H1 (cell line): ENCODE measurements around the gene SEMA7A. TPM values are rescaled to one million over a fixed set of nuclear protein-coding genes. Genes with fewer than 3 reads are reported as not detected.

ENCODE experiments used
- CTCF ChIA-PET: fragments of 300-600 bp; sonication (Branson Sonifier 250); formaldehyde crosslinking; loops from one replicate; lab custom pipeline; 2021; ENCODE audit not compliant: partially characterized antibody; lab: Charles Lee
- POLR2A ChIA-PET: fragments of 300-600 bp; sonication (Branson Sonifier 250); formaldehyde crosslinking; loops from one replicate; lab custom pipeline; 2021; ENCODE audit warnings: inconsistent platforms; ENCODE audit not compliant: partially characterized antibody; lab: Charles Lee
- DNase-seq, 2 experiments: peaks; one replicate each; pipeline versions ENCODE4 v3.0.0 to v3.0.0-alpha.2; 2010 to 2022; ENCODE audit warnings: low spot score in 2 of 2, low read depth in 1 of 2, mixed read lengths in 1 of 2
- FAIRE-seq: peaks from 2 replicates; lab custom pipeline; 2011; peaks lifted over from hg19 to GRCh38; lab: Jason Lieb, UNC
- H2AFZ ChIP-seq: 2 replicates; pipeline ENCODE4 v1.8.1; 2012; ENCODE audit warnings: low read length, inconsistent platforms
- H2AK5ac ChIP-seq: 2 replicates; pipeline ENCODE4 v1.6.1; 2013; ENCODE audit warnings: low read depth, low read length
- H2BK120ac ChIP-seq: replicated peaks from 2 replicates; pipeline ENCODE3; 2013; ENCODE audit warnings: low read depth, low read length, inconsistent platforms
- H2BK12ac ChIP-seq: 2 replicates; pipeline ENCODE4 v1.6.1; 2013; ENCODE audit warnings: low read depth, low read length
- H2BK15ac ChIP-seq: 2 replicates; pipeline ENCODE4 v1.6.1; 2013; ENCODE audit warnings: low read length
- H2BK20ac ChIP-seq: 2 replicates; pipeline ENCODE4 v1.6.1; 2013; ENCODE audit warnings: low read length
- H2BK5ac ChIP-seq: 2 replicates; pipeline ENCODE4 v1.6.1; 2013; ENCODE audit warnings: low read depth, low read length
- H3K14ac ChIP-seq: 2 replicates; pipeline ENCODE4 v1.6.1; 2013; ENCODE audit warnings: inconsistent platforms; ENCODE audit not compliant: insufficient read length
- H3K18ac ChIP-seq: 2 replicates; pipeline ENCODE4 v1.6.1; 2013; ENCODE audit warnings: low read length; ENCODE audit errors: extremely low read depth
- H3K23ac ChIP-seq: 2 replicates; pipeline ENCODE4 v1.6.1; 2013; ENCODE audit warnings: inconsistent platforms; ENCODE audit not compliant: insufficient read length
- H3K23me2 ChIP-seq: 2 replicates; pipeline ENCODE4 v1.6.1; 2013; ENCODE audit warnings: low read depth, low read length
- H3K27ac ChIP-seq: 2 replicates; pipeline ENCODE4 v1.6.1; 2011; ENCODE audit warnings: low read depth, low read length, inconsistent platforms
- H3K27me3 ChIP-seq, 4 experiments: replicated peaks in 1 of 4; 1 replicate in 1 of 4; 2 replicates in 3 of 4; pipeline versions ENCODE4 v1.6.1 to v1.8.1; 2011 to 2013; ENCODE audit warnings: low read length in 3 of 4, mild to moderate bottlenecking in 3 of 4, inconsistent platforms in 2 of 4, mixed read lengths in 2 of 4, moderate library complexity in 1 of 4; ENCODE audit not compliant: control insufficient read depth in 3 of 4, insufficient read depth in 3 of 4; ENCODE audit errors: extremely low read depth in 1 of 4
- H3K36me3 ChIP-seq, 4 experiments: 2 replicates each; pipeline versions ENCODE4 v1.6.1 to v1.8.1; 2011 to 2013; ENCODE audit warnings: mild to moderate bottlenecking in 4 of 4, low read length in 3 of 4, moderate library complexity in 2 of 4, control low read depth in 1 of 4, inconsistent platforms in 1 of 4; ENCODE audit not compliant: insufficient read depth in 4 of 4, control insufficient read depth in 2 of 4
- H3K4ac ChIP-seq: replicated peaks from 2 replicates; pipeline ENCODE3; 2013; ENCODE audit warnings: low read length, low read depth, mixed read lengths, inconsistent platforms; ENCODE audit not compliant: insufficient read length
- H3K4me1 ChIP-seq, 4 experiments: replicated peaks in 1 of 4; 1 replicate in 1 of 4; 2 replicates in 3 of 4; pipeline versions ENCODE4 v1.6.1 to v1.8.1; 2011 to 2013; ENCODE audit warnings: low read length in 3 of 4, inconsistent platforms in 2 of 4, mixed read lengths in 1 of 4; ENCODE audit not compliant: insufficient read depth in 4 of 4, control insufficient read depth in 3 of 4
- H3K4me2 ChIP-seq, 2 experiments: 2 replicates each; pipeline versions ENCODE4 v1.6.1 to v1.8.1; 2011 to 2013; ENCODE audit warnings: low read depth in 2 of 2, low read length in 2 of 2, control low read depth in 1 of 2, inconsistent platforms in 1 of 2, mild to moderate bottlenecking in 1 of 2; ENCODE audit not compliant: insufficient read depth in 1 of 2
- H3K4me3 ChIP-seq, 4 experiments: fragments of 200-600, 300-600 bp in 1 of 4; sonication (generic), shearing (Covaris generic), sonication (Bioruptor Twin) in 1 of 4; 2 replicates each; pipeline versions ENCODE4 v1.5.1 to v1.8.1; 2011 to 2016; ENCODE audit warnings: low read length in 4 of 4, low read depth in 3 of 4, control low read depth in 2 of 4, inconsistent platforms in 2 of 4, mild to moderate bottlenecking in 2 of 4, mixed read lengths in 1 of 4, moderate library complexity in 1 of 4; ENCODE audit not compliant: insufficient read depth in 2 of 4; ENCODE audit errors: extremely low read depth in 1 of 4
- H3K56ac ChIP-seq: replicated peaks from 2 replicates; pipeline ENCODE3; 2013; ENCODE audit warnings: low read depth, mild to moderate bottlenecking, mixed read lengths, low read length, inconsistent platforms; ENCODE audit not compliant: insufficient read length
- H3K79me1 ChIP-seq: 2 replicates; pipeline ENCODE4 v1.6.1; 2013; ENCODE audit warnings: low read depth, low read length, control low read depth
- H3K79me2 ChIP-seq, 2 experiments: 2 replicates each; pipeline versions ENCODE4 v1.6.1 to v1.8.1; 2012 to 2013; ENCODE audit warnings: low read length in 2 of 2, mild to moderate bottlenecking in 2 of 2, inconsistent platforms in 1 of 2; ENCODE audit not compliant: insufficient read depth in 2 of 2, control insufficient read depth in 1 of 2
- H3K9ac ChIP-seq, 4 experiments: replicated peaks in 1 of 4; 1 replicate in 1 of 4; 2 replicates in 3 of 4; pipeline versions ENCODE4 v1.6.1 to v1.8.1; 2011 to 2013; ENCODE audit warnings: low read depth in 3 of 4, low read length in 3 of 4, control low read depth in 2 of 4, mild to moderate bottlenecking in 2 of 4, moderate library complexity in 2 of 4, inconsistent platforms in 1 of 4; ENCODE audit errors: extremely low read depth in 1 of 4
- H3K9me3 ChIP-seq, 2 experiments: 2 replicates each; pipeline versions ENCODE4 v1.6.1 to v1.8.1; 2012 to 2013; ENCODE audit warnings: mild to moderate bottlenecking in 2 of 2, moderate library complexity in 2 of 2, control low read depth in 1 of 2, inconsistent platforms in 1 of 2, low read depth in 1 of 2, low read length in 1 of 2, mixed read lengths in 1 of 2; ENCODE audit not compliant: insufficient read depth in 2 of 2
- H4K20me1 ChIP-seq, 2 experiments: replicated peaks in 1 of 2; 2 replicates each; pipeline versions ENCODE3 to v1.8.1; 2011 to 2013; ENCODE audit warnings: inconsistent platforms in 2 of 2, low read length in 2 of 2, mild to moderate bottlenecking in 1 of 2; ENCODE audit not compliant: insufficient read depth in 2 of 2, control insufficient read depth in 1 of 2
- H4K5ac ChIP-seq: 2 replicates; pipeline ENCODE4 v1.6.1; 2013; ENCODE audit warnings: low read length, low read depth, mixed read lengths, inconsistent platforms; ENCODE audit not compliant: insufficient read length
- H4K8ac ChIP-seq: 2 replicates; pipeline ENCODE4 v1.8.0; 2013; ENCODE audit warnings: mild to moderate bottlenecking, moderate library complexity, low read length, inconsistent platforms; ENCODE audit not compliant: insufficient read depth; ENCODE audit errors: extremely low read depth
- H4K91ac ChIP-seq: replicated peaks from 2 replicates; pipeline ENCODE3; 2013; ENCODE audit warnings: low read length, mixed read lengths, inconsistent platforms; ENCODE audit not compliant: insufficient read length
- ASH2L ChIP-seq: fragments of 200-600, 300-600 bp; sonication (generic); IDR thresholded peaks from one replicate; pipeline ENCODE4 v1.7.1; 2017; ENCODE audit warnings: low read length
- CTBP2 ChIP-seq: IDR thresholded peaks from 2 replicates; pipeline ENCODE4 v1.7.0; 2011; ENCODE audit warnings: borderline replicate concordance, mild to moderate bottlenecking, moderate library complexity, mixed read lengths, low read length; ENCODE audit not compliant: insufficient read depth, insufficient read length
- POU5F1 ChIP-seq: IDR thresholded peaks from 2 replicates; pipeline ENCODE4 v1.6.1; 2011; ENCODE audit warnings: low read depth, mild to moderate bottlenecking, low read length, moderate library complexity
- RXRA ChIP-seq: IDR thresholded peaks from 2 replicates; pipeline ENCODE4 v1.6.1; 2011; ENCODE audit warnings: low read depth, mild to moderate bottlenecking, low read length, moderate library complexity; ENCODE audit not compliant: insufficient read depth
- SIRT6 ChIP-seq: IDR thresholded peaks from one replicate; pipeline ENCODE4 v1.7.1; 2012; ENCODE audit warnings: low read length, inconsistent platforms
- SP1 ChIP-seq: IDR thresholded peaks from 2 replicates; pipeline ENCODE4 v1.6.1; 2011; ENCODE audit warnings: low read depth, low read length
- TCF12 ChIP-seq: IDR thresholded peaks from 2 replicates; pipeline ENCODE4 v1.6.1; 2011; ENCODE audit warnings: low read depth, mild to moderate bottlenecking, low read length
- WGBS, 2 experiments: shearing (Covaris generic) in 1 of 2; methylation state at CpG; one replicate each; pipeline versions ENCODE4 v1.1.6 to v1.1.7; 2013 to 2015; ENCODE audit warnings: low lambda C conversion rate in 2 of 2, mixed read lengths in 2 of 2, inconsistent platforms in 1 of 2, low coverage in 1 of 2, missing lambda C conversion rate in 1 of 2; ENCODE audit not compliant: insufficient replicate concordance in 2 of 2, insufficient coverage in 1 of 2, insufficient read length in 1 of 2; ENCODE audit errors: extremely low coverage in 1 of 2, missing lambda C conversion rate in 1 of 2; 5-methylcytosine and 5-hydroxymethylcytosine counted together
- polyA plus RNA-seq, 7 experiments: library from polyadenylated mRNA; depleted of rRNA in 3 of 7; stranded (reverse) in 5 of 7; unstranded in 2 of 7; fragments of >200 nt in 5 of 7; fragments of 200-250 nt in 2 of 7; gene quantifications; 1 replicate in 5 of 7; 2 replicates in 1 of 7; 4 replicates in 1 of 7; pipeline versions ENCODE4 v1.2.1 to v1.2.3, GENCODE V29; 2011 to 2013; ENCODE audit warnings: missing spikeins in 2 of 7, mixed read lengths in 2 of 7
- total RNA-seq: library from RNA; stranded (reverse); fragmentation: NEBNext Ultra II Directional; extraction: Animal tissue kit (Norgen Biotek cat#: 25700); gene quantifications from 2 replicates; pipeline ENCODE4 v1.2.1, GENCODE V29; 2021

The SEMA7A gene
- total and polyA plus RNA-seq, 2 of the 8 experiments (the other 6 are each of a cell fraction or from before 2014, with no cell fraction given), result 10.7 to 15.0 TPM

- Histone ChIP-seq H3K4me3 (no peak overlapping the region), H3K79me2 (peaks cover 0 to 15% of the 10 kb centered on the region in 2 experiments; a peak in 2 of 4 replicates), H3K14ac (no peak overlapping the region), H3K36me3 (peaks cover 0 to 11% (median 4%) of the 10 kb centered on the region in 4 experiments; a peak in 5 of 8 replicates), H3K23me2 (peaks cover 5% of the 10 kb centered on the region; the same call in 1 of the 2 replicates), H4K8ac (no peak overlapping the region), H2BK20ac (no peak overlapping the region), H2BK120ac (no peak overlapping the region), H3K9me3 (no peaks in the 10 kb centered on the region; a peak in 1 of 4 replicates), H4K91ac (no peak overlapping the region), H2AFZ (no peak overlapping the region), H3K79me1 (no peaks in the 10 kb centered on the region; the same call in 1 of the 2 replicates), H2BK12ac (no peak overlapping the region), H4K5ac (no peak overlapping the region), H3K18ac (no peak overlapping the region), H3K9ac (no peak overlapping the region), H3K56ac (no peak overlapping the region), H3K27ac (no peak overlapping the region), H3K27me3 (no peaks in the 10 kb centered on the region), H3K4me2 (no peak overlapping the region), H3K23ac (no peak overlapping the region), H2BK15ac (no peak overlapping the region), H3K4me1 (no peaks in the 10 kb centered on the region), H4K20me1 (no peaks in the 10 kb centered on the region), H3K4ac (no peak overlapping the region), H2AK5ac (no peak overlapping the region), H2BK5ac (no peak overlapping the region)
- POLR2A ChIA-PET, result no interaction called here
- FAIRE-seq, result no peak
- CTCF ChIA-PET, result interaction anchor here (1.1 kb wide), 1 partner anchor 22 kb away, joined by 3 read pairs; no protein-coding TSS in a partner anchor
- WGBS, 2 experiments, result 88% methylated on average over 1 of the region's 1 CpG; no CpG with 5 or more reads in 1 of the 2 experiments
- DNase-seq, result no peak
- TF ChIP-seq RXRA, result no peak
- no peak for TF ChIP-seq TCF12
- TF ChIP-seq CTBP2, result no peak
- TF ChIP-seq SIRT6, result no peak
- TF ChIP-seq POU5F1, result no peak
- no peak for TF ChIP-seq ASH2L
- TF ChIP-seq SP1, result no peak
Observed at GRCh38 chr15:74466570-74466969, 32.8 kb upstream of the SEMA7A start.
